ENCODE results near the gene MAGI2. TPM values are rescaled to one million over a fixed set of nuclear protein-coding genes. Genes with fewer than 3 reads are reported as not detected.

Gene MAGI2
- total and polyA plus RNA-seq, 2 experiments from 2014 or later, result 10.4 to 26.4 TPM

- H3K27me3 ChIP-seq (ENCODE audit: insufficient read depth), result no peaks in the 10 kb centered on the region
- peak overlapping the region; percentile 68 for H3K27ac ChIP-seq (ENCODE audit: low read depth)
- DNase-seq (ENCODE audit: low spot score) (peak; percentile 85), ATAC-seq (peak; percentile 88)
- H3K9me3 Mint-ChIP-seq, result no peaks in the 10 kb centered on the region
- H3K27ac Mint-ChIP-seq, result peak overlapping the region; percentile 90
- no peaks in the 10 kb centered on the region for H3F3A ChIP-seq (replicated peaks; ENCODE audit: low read depth)
- peaks cover 33% of the 10 kb centered on the region for H3K4me1 ChIP-seq (ENCODE audit: insufficient read depth)
- TF ChIP-seq NANOG (IDR thresholded peaks at IDR 0.05; ENCODE audit: borderline replicate concordance) (no peak), STAT1 (IDR thresholded peaks at IDR 0.05; ENCODE audit: unreplicated experiment) (no peak), CTCF (conservative IDR thresholded peaks at IDR 0.05; ENCODE audit: low read depth in 2 of 2) (no peak), POLR2AphosphoS5 (IDR thresholded peaks at IDR 0.05; ENCODE audit: low read depth) (peak; percentile 63), ZNF462 (CRISPR knock-in tag; IDR thresholded peaks at IDR 0.05) (no peak; the same call in 1 of the 2 replicates), EZH2 (IDR thresholded peaks at IDR 0.05; ENCODE audit: low read depth, unreplicated experiment) (no peak), EZH2phosphoT487 (IDR thresholded peaks at IDR 0.05; ENCODE audit: unreplicated experiment) (no peak), ZNF331 (CRISPR knock-in tag; IDR thresholded peaks at IDR 0.05; ENCODE audit: low read depth) (no peak), CREB1 (CRISPR knock-in tag; IDR thresholded peaks at IDR 0.05; ENCODE audit: low read depth) (peak; percentile 8; the same call in 1 of the 2 replicates), JUNB (IDR thresholded peaks at IDR 0.05; ENCODE audit: unreplicated experiment) (no peak)
- TF ChIP-seq, protein P1, sequence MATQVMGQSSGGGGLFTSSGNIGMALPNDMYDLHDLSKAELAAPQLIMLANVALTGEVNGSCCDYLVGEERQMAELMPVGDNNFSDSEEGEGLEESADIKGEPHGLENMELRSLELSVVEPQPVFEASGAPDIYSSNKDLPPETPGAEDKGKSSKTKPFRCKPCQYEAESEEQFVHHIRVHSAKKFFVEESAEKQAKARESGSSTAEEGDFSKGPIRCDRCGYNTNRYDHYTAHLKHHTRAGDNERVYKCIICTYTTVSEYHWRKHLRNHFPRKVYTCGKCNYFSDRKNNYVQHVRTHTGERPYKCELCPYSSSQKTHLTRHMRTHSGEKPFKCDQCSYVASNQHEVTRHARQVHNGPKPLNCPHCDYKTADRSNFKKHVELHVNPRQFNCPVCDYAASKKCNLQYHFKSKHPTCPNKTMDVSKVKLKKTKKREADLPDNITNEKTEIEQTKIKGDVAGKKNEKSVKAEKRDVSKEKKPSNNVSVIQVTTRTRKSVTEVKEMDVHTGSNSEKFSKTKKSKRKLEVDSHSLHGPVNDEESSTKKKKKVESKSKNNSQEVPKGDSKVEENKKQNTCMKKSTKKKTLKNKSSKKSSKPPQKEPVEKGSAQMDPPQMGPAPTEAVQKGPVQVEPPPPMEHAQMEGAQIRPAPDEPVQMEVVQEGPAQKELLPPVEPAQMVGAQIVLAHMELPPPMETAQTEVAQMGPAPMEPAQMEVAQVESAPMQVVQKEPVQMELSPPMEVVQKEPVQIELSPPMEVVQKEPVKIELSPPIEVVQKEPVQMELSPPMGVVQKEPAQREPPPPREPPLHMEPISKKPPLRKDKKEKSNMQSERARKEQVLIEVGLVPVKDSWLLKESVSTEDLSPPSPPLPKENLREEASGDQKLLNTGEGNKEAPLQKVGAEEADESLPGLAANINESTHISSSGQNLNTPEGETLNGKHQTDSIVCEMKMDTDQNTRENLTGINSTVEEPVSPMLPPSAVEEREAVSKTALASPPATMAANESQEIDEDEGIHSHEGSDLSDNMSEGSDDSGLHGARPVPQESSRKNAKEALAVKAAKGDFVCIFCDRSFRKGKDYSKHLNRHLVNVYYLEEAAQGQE (IDR thresholded peaks at IDR 0.05; ENCODE audit: unreplicated experiment), result no peak
- peaks cover 19% of the 10 kb centered on the region for H3K4me1 Mint-ChIP-seq
- no peaks in the 10 kb centered on the region for H3K9me2 ChIP-seq (ENCODE audit: insufficient read depth)
- no peak overlapping the region for H3K4me3 Mint-ChIP-seq
- peaks cover 47% of the 10 kb centered on the region for H3K79me2 ChIP-seq (replicated peaks; ENCODE audit: insufficient read depth)
- peak overlapping the region; percentile 89 for H3K4me2 ChIP-seq
- H4K20me1 ChIP-seq (replicated peaks; ENCODE audit: insufficient read depth), result no peaks in the 10 kb centered on the region
- H2AFZ ChIP-seq, result peak overlapping the region; percentile 84
- peaks cover 2% of the 10 kb centered on the region for H3K27me3 Mint-ChIP-seq (ENCODE audit: insufficient read depth, low read depth, poor library complexity)
- H3K36me3 ChIP-seq (ENCODE audit: insufficient read depth), result no peaks in the 10 kb centered on the region
- no peaks in the 10 kb centered on the region for H3K36me3 Mint-ChIP-seq (ENCODE audit: low read depth)
- peak overlapping the region; percentile 77 for H3K4me3 ChIP-seq
Observed at GRCh38 chr7:78770422-78771410, 682.8 kb downstream of the MAGI2 start.
